HG02798 (cell line): ENCODE measurements around the gene SLC5A9.
"Not testable (repeated sequence)": the region's sequence is repeated elsewhere in the genome, so short reads cannot be mapped to it uniquely, and the experiment has no call there.

ENCODE experiments used
- ATAC-seq: cut with Tn5 transposase; IDR thresholded peaks from one replicate; pipeline ENCODE4 v1.9.1; 2021; ENCODE audit warnings: mild to moderate bottlenecking; ENCODE audit not compliant: unreplicated experiment, poor library complexity

The SLC5A9 gene

DNA sequence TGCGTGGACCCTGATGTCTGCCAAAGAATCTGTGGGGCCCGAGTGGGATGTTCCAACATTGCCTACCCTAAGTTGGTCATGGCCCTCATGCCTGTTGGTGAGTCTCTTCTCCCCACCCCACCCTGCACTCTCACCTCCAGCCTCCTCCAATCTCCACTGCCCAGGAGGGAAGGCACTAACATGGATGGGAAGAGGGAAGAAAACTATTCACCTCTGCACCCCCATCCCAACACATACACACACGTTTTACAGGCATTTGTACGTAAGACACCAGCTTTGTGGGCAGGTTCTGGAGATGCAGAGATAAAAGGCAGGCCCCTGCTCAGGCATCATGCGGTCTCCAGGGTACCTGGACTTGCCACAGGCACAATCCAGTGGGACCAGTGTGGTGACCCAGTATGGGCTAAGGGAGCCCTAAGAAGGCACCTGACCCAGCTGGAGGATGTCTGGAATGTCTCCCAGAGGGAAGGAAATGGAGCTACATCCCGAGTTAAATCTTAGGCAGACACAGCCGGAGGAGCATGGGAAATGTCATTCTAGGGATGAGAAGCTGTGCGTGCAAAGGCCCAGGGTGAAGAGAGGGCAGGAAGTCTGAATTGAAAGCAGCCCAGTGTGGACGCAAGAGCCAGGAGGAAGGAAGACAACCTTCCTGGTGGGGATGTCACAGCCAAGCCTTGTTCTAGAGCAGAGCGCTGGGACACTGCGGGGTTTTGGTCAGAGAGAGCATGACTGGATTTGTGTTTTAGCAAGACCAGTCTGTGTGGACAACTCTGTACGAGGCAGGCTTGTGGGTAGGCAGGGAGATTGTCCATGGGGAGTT lies 11.4 kb downstream of the SLC5A9 start:
- ATAC-seq = no peak

DNA sequence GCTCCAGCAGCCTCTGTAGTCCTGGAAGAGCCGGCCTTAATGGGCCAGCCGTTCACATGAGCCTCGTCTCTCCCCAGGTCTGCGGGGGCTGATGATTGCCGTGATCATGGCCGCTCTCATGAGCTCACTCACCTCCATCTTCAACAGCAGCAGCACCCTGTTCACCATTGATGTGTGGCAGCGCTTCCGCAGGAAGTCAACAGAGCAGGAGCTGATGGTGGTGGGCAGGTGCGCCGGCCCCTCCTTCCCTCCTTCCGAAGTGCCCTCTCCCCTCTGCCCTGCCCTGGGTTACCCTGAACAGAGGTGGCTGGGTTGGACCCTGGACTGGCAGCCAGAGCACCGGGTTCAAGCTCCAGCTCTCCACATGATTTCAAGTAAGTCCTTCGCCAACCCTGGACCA lies 13.1 kb downstream of the SLC5A9 start:
- ATAC-seq = no peak

DNA sequence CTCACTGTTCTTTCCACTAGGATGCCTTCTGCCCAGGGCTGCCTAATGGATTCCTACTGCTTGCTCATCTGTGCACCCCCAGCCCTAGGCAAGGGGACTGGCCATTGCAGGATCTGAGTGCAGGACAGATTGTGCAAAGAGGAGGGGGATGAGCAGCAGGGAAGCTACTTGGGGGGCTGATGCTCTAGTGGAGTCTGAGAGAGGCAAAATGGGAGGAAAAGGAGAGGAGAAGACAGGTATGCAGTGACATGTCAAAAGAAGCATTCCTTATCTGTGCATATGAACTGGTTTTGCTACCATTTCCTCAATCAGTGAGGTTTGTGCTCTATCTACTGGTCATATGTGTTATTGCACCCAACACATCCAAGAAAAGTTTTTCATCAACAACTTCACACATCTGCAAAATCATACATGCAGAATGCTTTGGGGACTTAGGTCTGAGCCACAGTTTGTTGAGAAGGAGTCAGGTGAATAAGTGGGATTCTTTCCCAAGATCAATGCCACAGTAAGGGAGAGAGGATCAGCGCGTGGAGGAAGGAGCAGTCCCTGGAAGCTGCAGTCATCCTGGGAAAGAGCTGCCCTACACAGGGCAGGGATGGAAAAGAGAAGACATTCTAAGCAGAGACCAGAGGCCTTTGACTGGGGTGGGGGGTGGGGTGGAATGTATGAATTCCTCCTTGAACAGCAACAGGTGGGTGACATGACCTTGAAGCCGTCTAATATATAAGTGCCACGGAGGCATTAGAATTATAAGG lies 14.4 kb downstream of the SLC5A9 start:
- peak; percentile 68 for ATAC-seq

DNA sequence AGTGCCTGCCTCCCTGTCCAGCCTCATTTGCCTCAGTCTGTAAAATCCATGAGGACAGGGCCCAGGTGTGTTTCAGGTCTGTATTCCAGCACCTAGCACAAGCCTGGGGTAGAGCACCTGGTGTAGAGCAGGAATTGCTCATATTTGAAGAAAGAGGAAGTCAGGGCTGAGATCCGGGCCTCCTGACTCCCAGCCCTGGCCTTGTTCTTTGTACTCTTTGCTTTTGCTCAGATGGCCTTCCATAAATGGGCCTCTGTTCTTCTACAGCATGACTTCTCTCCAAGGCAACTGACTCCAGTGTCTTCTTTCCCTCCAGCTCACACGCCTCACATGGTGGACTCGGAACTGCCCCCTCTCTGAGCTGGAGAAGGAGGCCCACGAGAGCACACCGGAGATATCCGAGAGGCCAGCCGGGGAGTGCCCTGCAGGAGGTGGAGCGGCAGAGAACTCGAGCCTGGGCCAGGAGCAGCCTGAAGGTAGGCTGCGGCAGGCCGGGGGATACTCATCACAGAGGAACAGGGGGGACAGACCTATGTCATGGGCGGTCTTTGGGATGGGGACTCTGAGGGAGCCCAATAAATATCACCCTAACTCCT lies 19.7 kb downstream of the SLC5A9 start:
- ATAC-seq = no peak

DNA sequence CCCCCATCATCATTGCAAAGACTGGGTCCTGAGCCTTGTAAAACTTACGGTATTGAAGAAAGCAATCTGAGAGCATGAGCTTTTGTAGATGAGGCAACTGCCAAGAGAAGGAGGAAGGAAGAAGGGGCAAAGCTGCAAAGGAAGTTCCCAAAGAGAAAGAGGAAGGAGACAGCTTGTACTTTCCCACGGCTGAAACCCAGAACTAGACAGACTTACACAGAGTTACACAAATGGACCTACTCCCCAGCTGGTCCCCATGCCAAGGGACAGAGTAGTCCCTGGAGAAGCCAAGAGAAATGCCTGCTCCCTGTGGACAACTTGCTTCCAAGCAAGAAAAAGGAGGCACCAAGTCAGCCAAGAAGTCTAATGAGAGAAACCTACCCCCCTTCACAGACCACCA lies 22.6 kb downstream of the SLC5A9 start:
- ATAC-seq = no peak

DNA sequence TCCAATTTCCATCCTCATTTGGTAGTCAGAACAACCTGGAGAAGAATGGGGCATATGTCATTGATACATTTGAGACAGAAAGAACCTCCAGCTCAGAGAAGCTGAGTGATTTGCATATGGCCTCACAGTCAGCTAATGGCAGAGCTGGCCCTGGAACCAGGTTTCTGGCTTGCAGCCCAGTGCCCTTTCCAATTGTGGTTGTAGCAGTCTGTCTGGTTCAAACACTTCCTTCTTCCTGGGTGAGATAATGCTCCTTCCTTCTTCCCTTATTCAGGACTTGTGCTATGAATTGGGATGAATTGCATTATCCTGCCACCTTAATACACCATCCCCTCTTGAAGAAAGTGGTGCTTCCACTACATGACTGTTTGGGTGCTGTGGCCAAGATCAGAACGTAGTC lies 24.2 kb downstream of the SLC5A9 start:
- ATAC-seq = no peak

DNA sequence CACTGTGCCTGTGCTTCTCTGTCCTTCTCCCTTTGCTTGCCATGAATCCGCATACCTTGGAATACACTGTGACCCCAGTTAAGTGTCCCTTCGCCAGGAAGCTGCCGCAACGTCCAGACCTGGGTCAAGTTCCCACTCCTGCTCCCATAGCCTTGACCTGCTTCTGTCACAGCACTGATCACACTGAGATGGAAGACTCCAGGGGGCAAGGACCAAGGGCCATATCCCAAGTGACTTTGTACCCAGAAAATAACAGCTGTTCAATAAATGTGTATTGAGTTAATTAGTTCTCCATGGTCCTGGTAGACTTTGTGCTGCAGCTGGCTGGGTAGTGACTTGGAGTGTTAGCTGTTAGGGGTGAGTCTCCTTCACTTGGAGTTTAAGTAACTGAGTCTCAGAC lies 25.8 kb downstream of the SLC5A9 start:
- no peak for ATAC-seq

DNA sequence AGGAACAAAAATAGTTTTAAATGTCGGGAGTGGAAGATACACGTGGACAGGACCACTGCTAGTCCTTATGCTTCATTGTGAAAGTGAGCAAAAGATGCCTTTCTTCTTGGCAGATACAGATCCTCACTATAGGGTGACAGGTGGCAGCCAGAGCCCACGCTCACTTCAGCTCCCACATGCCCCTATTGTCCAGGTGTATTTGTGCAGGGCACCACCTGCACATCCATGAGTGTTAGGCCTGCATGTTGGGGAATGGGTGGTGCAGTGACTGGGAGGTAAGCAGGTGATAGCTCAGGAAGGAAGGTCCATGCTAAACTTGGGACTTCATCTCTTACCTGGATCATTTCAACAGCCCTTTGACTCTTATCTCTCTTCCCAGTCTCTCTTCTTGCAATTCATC lies 27.4 kb downstream of the SLC5A9 start:
- ATAC-seq = no peak

DNA sequence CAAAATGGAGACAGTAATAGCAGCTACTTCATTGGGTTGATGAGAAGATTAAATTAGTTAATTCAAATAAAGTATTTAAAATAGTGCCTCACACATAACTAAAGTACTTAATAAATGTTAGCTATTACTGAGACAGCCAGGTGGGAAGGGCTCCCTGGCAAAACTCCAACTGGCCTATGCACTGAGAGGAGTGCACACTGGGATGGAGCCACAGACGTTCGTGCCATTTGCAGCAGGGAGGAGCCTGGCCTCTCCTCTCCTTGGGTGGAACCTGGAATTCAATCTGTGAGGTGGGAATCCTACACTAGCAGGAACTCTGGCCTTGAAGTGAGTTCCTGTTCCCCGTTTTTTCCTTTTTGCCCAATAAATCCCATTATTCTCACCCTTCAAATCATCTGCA lies 28.1 kb downstream of the SLC5A9 start:
- ATAC-seq = no peak

DNA sequence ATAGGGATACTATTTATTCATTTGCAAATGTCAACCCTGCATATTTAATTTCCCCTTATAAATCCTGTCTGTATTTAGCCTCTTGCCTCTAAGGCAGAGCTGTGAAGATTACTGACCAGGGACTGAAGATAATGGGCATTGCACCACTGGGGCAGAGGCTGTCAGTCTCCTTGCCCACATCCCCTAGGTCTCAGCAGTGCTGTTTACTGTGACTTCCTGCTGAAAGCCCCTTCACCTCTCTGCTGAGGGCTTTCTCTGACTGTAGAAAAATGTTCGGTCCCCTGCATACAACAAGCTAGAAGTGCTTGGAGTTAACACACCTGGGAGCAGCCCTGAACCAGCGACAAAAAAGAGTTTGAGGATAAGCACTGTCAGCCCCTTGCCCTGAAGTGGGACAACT lies 28.8 kb downstream of the SLC5A9 start:
- no peak for ATAC-seq

DNA sequence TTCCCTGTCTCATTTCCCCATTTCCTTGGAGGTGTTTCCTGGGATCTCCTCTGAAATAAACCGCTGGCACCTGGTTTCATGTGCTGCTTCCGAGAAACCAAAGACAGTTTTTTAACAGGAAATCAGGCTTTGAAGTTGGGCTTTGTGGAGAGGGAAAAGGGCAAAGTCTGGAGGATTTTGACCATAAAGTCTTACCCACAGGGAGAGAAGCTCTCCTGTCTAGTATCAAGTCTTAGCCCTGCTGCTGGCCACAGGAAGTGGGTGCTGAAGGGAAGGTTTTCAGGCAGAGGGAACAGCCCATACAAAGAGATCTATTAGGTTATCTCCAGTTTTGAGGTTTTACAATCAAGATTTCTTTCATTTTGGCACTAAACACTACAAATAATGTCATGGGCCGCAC lies 29.3 kb downstream of the SLC5A9 start:
- ATAC-seq = no peak

DNA sequence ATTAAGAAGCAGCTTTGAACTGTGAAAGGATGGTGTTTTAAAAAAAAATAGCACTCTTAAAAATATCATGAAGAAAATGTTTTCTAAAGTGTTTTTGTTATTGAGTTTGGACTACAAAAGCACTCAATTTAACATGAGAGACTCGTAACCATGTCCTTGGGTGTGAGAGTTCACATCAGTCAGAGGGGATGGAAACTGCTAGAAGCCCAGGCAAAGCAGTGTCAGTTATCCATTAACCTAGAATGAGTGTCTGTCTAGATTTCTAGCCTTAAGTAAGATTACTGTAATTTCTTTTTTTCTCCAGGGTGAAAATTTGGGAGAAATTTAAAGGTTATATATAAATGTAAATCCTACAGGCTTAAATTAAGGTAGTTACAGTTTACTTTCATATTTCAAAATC lies 31.7 kb downstream of the SLC5A9 start:
- no peak for ATAC-seq

DNA sequence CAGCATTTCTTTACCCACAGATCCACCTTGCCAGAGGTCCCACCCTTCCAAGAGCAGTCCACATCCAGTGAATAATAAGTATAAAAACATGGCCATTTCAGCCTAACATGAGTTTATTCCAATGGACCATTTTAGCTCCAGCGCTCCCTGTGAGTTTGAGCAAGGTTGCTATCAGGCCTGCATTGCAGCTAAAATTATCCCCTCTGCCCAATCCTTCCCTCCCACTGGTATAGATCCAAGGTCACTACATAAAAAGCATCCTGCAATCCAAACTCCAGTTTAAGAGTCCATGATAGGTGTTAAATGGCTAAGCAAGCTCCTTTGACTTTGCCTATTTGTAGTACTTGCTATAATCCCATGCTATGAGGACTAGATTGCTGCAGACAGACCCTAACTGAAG lies 35.6 kb downstream of the SLC5A9 start:
- no peak for ATAC-seq

DNA sequence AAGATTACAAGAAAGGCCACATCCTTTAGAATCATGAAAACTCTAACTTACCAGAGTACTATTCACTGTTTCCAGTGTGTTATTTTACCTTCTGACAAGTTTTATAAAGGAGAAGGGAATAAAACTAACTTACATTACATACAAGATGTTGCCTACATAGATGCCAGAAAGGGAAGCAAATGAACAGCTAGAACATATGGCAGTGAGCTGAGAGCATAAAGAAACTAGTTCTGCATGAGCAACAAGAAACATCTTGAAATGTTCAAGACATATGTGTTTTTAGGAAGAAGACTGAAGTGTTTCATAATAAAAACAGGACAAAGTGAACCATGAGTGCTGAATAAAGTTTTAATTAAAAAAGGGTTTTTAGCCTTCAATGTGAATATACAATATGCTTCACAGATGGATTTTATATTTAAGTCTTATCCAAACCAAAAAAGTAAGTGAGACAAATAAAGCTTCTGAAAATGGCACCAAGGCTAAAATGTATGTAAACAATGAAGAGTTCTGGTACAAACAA lies 39.4 kb downstream of the SLC5A9 start:
- ATAC-seq = no peak

DNA sequence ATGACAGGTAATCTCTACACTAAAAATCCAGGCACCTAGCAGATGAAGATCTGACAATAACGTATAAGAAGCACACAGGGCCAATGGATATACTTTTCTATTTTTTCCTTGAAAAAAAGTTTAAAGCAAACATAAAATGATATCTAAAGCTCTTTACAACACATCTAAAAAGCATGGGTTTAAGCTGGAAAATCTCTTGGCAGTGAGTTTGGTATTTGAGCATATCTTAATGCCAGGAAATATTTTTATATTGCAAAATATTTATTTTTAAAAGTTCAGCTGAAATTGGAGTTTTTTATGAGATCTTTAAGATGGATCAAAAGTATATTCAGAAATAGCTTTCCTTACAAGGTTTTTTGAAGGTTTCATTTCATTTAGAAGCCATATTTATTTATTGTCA lies 40.5 kb downstream of the SLC5A9 start:
- ATAC-seq = no peak

DNA sequence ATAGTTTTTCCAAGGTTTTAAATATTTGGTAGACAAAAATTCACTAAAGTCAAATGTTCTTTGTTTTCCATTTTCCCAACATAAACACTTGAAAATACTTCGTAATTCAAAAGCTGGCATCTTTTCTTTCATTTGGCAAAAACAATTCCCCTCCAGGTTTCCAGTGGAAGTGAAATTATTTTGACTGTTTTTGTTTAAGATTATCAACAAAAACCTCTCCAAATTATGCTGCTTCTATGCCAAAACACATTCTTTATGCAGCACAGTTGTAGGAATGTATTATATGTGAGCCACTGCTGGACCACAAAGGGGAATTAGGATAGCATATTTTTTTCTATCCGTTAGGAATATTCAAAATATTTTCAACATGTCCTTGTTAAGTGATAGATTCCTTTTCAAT lies 44.1 kb downstream of the SLC5A9 start:
- ATAC-seq = no peak

DNA sequence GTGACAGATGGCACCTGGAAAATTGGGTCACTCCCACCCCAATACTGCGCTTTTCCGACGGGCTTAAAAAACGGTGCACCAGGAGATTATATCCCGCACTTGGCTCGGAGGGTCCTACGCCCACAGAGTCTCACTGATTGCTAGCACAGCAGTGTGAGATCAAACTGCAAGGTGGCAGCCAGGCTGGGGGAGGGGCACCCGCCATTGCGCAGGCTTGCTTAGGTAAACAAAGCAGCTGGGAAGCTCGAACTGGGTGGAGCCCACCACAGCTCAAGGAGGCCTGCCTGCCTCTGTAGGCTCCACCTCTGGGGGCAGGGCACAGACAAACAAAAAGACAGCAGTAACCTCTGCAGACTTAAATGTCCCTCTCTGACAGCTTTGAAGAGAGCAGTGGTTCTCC lies 54.9 kb downstream of the SLC5A9 start:
- not testable (repeated sequence) for ATAC-seq

DNA sequence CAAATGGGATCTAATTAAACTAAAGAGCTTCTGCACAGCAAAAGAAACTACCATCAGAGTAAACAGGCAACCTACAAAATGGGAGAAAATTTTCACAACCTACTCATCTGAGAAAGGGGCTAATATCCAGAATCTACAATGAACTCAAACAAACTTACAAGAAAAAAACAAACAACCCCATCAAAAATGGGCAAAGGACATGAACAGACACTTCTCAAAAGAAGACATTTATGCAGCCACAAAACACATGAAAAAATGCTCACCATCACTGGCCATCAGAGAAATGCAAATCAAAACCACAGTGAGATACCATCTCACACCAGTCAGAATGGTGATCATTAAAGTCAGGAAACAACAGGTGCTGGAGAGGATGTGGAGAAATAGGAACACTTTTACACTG lies 59.8 kb downstream of the SLC5A9 start:
- not testable (repeated sequence) for ATAC-seq

DNA sequence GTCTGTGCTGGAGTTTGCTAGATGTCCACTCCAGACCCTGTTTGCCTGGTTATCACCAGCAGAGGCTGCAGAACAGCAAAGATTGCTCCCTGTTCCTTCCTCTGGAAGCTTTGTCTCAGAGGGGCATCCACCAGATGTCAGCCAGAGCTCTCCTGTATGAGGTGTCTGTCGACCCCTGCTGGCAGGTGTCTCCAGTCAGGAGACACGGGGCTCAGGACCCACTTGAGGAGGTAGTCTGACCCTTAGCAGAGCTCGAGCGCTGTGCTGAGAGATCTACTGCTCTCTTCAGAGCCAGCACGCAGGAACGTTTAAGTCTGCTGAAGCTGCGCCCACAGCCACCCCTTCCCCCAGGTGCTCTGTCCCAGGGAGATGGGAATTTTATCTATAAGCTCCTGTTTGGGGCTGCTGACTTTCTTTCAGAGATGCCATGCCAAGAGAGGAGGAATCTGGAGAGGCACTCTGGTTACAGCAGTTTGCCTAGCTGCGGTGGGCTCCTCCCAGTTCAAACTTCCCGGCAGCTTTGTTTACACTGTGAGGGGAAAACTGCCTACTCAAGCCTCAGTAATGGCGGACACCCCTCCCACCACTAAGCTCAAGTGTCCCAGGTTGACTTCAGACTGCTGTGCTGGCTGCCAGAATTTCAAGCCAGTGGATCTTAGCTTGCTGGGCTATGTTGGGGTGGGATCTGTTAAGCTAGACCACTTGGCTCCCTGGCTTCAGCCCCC lies 62.3 kb downstream of the SLC5A9 start:
- not testable (repeated sequence) for ATAC-seq

DNA sequence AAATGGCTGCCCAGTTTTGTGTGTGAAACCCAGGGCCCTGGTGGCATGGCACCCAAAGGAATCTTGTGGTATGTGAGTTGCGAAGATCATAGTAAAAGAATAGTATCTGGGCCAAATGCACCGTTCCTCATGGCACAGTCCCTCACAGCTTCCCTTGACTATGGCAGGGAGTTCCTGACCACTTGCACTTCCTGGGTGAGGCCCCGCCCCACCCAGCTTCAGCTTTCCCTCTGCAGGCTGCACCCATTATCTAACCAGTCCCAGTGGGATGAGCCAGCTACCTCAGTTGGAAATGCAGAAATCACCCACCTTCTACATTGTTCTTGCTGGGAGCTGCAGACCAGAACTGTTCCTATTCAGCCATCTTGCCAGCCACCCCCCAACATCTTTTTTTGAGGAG lies 63.0 kb downstream of the SLC5A9 start:
- ATAC-seq = no peak

DNA sequence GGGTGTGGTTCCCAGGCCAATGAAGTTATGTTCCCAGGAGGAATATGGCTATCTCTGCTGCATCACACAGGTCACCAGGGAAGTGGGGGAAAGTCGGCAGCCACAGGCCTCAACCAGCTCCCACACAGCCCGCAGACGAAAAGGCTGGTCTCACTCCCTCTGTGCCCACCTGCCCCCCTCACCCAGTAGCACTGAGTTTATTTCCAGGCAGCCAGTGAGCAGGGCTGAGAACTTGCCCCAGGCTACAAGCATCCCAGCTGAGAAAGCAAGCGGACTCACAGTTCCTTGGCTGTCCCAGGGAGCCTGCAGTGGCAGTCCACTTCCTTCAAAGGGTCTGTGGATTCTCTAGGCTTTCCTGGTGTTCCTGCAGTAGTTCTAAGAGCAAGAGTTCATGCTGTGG lies 68.9 kb downstream of the SLC5A9 start:
- no peak for ATAC-seq
